CD4-positive, CD25-positive, alpha-beta regulatory T cell (primary cell): ENCODE results near the gene RBP3. TPM values are rescaled to one million over a fixed set of nuclear protein-coding genes. Genes with fewer than 3 reads are reported as not detected.
"Not testable (repeated sequence)": the region's sequence is repeated elsewhere in the genome, so short reads cannot be mapped to it uniquely, and the experiment has no call there.

Experiments
- ATAC-seq, 2 donors: fragments of 150-1000 bp; cut with Tn5 transposase; one replicate each; pipeline ENCODE4 v1.10.0; 2021; ENCODE audit warnings: low read depth in 2 of 2, moderate number of reproducible peaks in 2 of 2, moderate library complexity in 1 of 2
- DNase-seq, 3 donors: peaks; one replicate each; pipeline versions ENCODE4 v3.0.0 to v3.0.0-alpha.2; 2012 to 2022; ENCODE audit warnings: mixed read lengths in 1 of 3
- H3K27ac ChIP-seq: one replicate; pipeline ENCODE4 v1.7.0; 2013; ENCODE audit warnings: mild to moderate bottlenecking, low read length; ENCODE audit not compliant: insufficient read depth, poor library complexity, severe bottlenecking
- H3K27me3 ChIP-seq: one replicate; pipeline ENCODE4 v1.7.0; 2013; ENCODE audit warnings: low read length; ENCODE audit not compliant: control insufficient read depth, insufficient read depth
- H3K36me3 ChIP-seq: one replicate; pipeline ENCODE4 v1.7.0; 2013; ENCODE audit warnings: mild to moderate bottlenecking, low read length, moderate library complexity; ENCODE audit not compliant: control insufficient read depth, insufficient read depth
- H3K4me1 ChIP-seq: 2 replicates; pipeline ENCODE4 v1.7.0; 2013; ENCODE audit warnings: mild to moderate bottlenecking, low read length; ENCODE audit not compliant: insufficient read depth, control insufficient read depth, poor library complexity, severe bottlenecking
- H3K4me3 ChIP-seq: one replicate; pipeline ENCODE4 v1.7.0; 2013; ENCODE audit warnings: low read depth, mild to moderate bottlenecking, low read length, moderate library complexity
- H3K9me3 ChIP-seq, 2 experiments: 1 replicate in 1 of 2; 2 replicates in 1 of 2; pipeline ENCODE4 v1.7.0; 2013; ENCODE audit warnings: low read length in 2 of 2, mild to moderate bottlenecking in 1 of 2, moderate library complexity in 1 of 2; ENCODE audit not compliant: control insufficient read depth in 2 of 2
- H3K27ac Mint-ChIP-seq, 3 donors: one replicate each; pipeline ENCODE4 v1.8.0; 2020 to 2022; ENCODE audit warnings: mild to moderate bottlenecking in 3 of 3, mixed read lengths in 3 of 3, moderate library complexity in 2 of 3
- H3K27me3 Mint-ChIP-seq: one replicate; pipeline ENCODE4 v1.8.0; 2022; ENCODE audit warnings: mild to moderate bottlenecking, mixed read lengths
- H3K36me3 Mint-ChIP-seq: one replicate; pipeline ENCODE4 v1.8.0; 2020; ENCODE audit warnings: mixed read lengths
- H3K4me1 Mint-ChIP-seq, 4 donors: one replicate each; pipeline ENCODE4 v1.8.0; 2020 to 2022; ENCODE audit warnings: mixed read lengths in 4 of 4, mild to moderate bottlenecking in 1 of 4
- H3K4me3 Mint-ChIP-seq, 4 donors: one replicate each; pipeline ENCODE4 v1.8.0; 2020 to 2022; ENCODE audit warnings: mild to moderate bottlenecking in 4 of 4, mixed read lengths in 4 of 4, moderate library complexity in 3 of 4
- H3K9me3 Mint-ChIP-seq, 7 donors: one replicate each; pipeline ENCODE4 v1.8.0; 2020 to 2022; ENCODE audit warnings: mixed read lengths in 7 of 7, mild to moderate bottlenecking in 3 of 7, moderate library complexity in 2 of 7
- polyA plus RNA-seq, 4 donors: library from polyadenylated mRNA; unstranded; fragments of 300-500 nt; fragmentation: Illumina TruSeq; gene quantifications; one replicate each; pipeline ENCODE4 v1.2.3, GENCODE V29; 2021
- total RNA-seq: library from RNA; stranded (reverse); gene quantifications from one replicate; pipeline ENCODE4 v1.2.3, GENCODE V29; 2022

RBP3 gene
- total and polyA plus RNA-seq, 5 donors from 2014 or later, result not detected

DNA sequence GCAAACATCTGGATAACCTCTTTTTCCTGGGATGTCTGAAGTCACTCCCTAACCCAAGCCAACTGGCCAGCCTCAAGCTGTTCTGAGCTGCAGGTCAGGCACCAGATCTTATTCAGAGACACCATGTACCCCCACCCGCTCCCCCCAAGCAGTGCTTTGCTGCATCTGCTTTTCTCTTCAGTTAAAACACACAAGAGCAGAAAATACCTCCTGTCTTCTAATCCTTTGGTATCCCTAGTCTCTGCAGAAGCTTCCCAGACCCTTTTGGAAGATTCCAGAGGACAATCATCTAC, 32.9 kb downstream of the RBP3 start:
- peaks cover 0 to 3% of the 10 kb centered on the region in 2 experiments for H3K9me3 ChIP-seq
- no peak overlapping the region for H3K27ac ChIP-seq
- Mint-ChIP-seq H3K36me3 (no peaks in the 10 kb centered on the region), H3K4me1 (peaks cover 5 to 12% (median 9%) of the 10 kb centered on the region in 4 donors), H3K27ac (no peak overlapping the region), H3K4me3 (no peak overlapping the region), H3K9me3 (peaks cover 0 to 9% (median 1%) of the 10 kb centered on the region in 7 donors), H3K27me3 (peaks cover 53% of the 10 kb centered on the region)
- peaks cover 17% of the 10 kb centered on the region for H3K27me3 ChIP-seq
- ATAC-seq (no peak), DNase-seq (no peak)
- H3K4me1 ChIP-seq, result peaks cover 8% of the 10 kb centered on the region
- no peaks in the 10 kb centered on the region for H3K36me3 ChIP-seq
- H3K4me3 ChIP-seq, result no peak overlapping the region

DNA sequence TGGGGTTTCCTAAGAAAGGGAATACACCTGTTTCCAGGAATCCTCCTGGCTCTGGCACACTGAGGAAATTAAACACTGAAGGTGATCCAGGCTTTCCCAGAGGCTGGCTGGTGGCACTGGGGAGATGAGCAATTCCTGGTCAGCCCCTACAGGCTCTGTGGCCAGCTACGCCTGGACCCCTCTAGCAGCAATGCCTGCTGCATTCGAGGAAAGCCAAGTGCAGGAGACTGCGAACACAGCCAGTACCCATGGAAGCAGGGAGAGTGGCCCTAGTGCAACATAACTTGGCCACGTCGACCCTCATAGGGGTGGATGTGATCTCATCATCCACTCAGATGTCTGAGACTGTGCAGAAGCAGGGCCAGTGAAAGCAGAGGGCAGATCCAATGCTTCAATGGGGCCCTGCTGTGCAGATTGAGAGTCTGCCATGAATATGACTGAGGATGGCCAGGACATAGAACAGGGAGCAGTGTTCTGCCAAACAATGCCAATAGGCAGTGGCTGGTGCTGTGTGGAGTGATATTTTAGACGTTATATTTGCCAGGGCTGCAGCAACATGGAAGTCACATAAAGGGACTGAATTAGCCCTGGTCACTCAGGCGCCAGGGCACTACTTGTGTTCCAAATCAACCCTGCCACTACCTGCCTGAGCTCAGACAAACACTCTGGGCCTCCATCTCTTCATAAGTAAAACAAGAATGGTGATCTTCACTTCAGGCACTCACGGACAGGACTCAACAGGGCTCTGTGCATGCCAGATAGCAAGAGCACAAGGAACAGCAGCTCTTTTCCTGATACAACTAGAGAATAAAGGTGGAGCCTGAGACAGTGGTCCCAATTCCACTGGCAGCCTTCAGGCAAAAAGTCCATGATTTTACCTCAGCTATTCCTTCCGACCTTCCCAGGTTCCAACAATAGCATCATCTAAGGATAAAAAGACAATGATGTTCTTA, 33.5 kb downstream of the RBP3 start:
- H3K4me3 ChIP-seq, result no peak overlapping the region
- peaks cover 0 to 3% of the 10 kb centered on the region in 2 experiments for H3K9me3 ChIP-seq
- Mint-ChIP-seq H3K27ac (no peak overlapping the region), H3K4me1 (peaks cover 5 to 12% (median 9%) of the 10 kb centered on the region in 4 donors), H3K4me3 (no peak overlapping the region), H3K9me3 (peaks cover 0 to 9% (median 1%) of the 10 kb centered on the region in 7 donors), H3K36me3 (no peaks in the 10 kb centered on the region), H3K27me3 (peaks cover 53% of the 10 kb centered on the region)
- H3K4me1 ChIP-seq, result peaks cover 8% of the 10 kb centered on the region
- ATAC-seq, result no peak
- peaks cover 16% of the 10 kb centered on the region for H3K27me3 ChIP-seq
- no peak overlapping the region for H3K27ac ChIP-seq
- DNase-seq, result no peak
- H3K36me3 ChIP-seq, result no peaks in the 10 kb centered on the region

DNA sequence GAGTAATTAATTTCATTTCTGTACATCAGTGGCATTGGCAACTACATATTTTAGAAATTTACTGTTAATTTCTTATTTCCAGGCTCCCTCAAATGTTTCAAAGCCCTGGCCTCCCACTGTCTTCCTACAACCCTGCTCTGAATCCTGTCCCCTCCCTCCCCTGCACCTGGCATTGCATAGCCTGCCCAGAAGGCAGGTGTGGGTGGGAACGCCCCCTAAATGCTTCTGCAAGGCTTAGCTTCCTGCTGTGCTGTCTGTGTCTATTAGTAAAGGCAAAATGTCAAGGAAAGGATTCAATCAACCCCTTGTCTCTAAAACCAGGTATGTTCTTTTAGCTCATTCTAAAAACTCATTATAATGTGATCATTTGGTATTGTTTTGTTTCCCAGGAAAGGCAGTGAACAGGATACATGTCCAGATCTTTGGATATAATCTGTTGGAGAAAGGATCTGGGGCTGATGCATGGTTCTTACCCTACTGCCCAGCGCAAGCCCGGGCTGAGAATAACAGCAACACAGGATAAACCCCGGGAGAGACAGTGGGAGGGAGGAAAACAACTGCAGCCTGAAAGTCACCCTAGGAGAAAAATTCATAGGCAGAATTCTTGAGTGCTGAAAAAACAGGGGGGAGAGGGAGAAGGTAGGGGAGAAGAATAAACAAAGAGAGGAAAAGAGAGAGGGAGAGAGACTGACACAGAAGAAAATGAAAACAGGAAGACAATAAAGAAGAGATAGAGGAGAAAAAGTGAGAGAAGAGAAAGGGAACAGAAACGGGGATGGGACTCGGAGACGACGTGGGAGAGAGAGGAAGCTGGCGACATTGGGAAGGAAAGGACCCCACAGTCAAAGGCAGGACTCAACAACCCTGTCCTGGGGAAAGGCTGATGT, 35.3 kb downstream of the RBP3 start:
- DNase-seq (no peak), ATAC-seq (no peak)
- peaks cover 0 to 15% (median 1%) of the 10 kb centered on the region in 7 donors for H3K9me3 Mint-ChIP-seq
- Histone ChIP-seq H3K27ac (no peak overlapping the region), H3K4me1 (peaks cover 8% of the 10 kb centered on the region), H3K27me3 (peaks cover 14% of the 10 kb centered on the region), H3K9me3 (peaks cover 0 to 3% of the 10 kb centered on the region in 2 experiments), H3K4me3 (no peak overlapping the region), H3K36me3 (no peaks in the 10 kb centered on the region)
- H3K27me3 Mint-ChIP-seq, result peaks cover 60% of the 10 kb centered on the region
- H3K36me3 Mint-ChIP-seq, result no peaks in the 10 kb centered on the region
- peak overlapping the region; percentile 53 to 89 (median 86) for H3K4me3 Mint-ChIP-seq
- H3K27ac Mint-ChIP-seq, result peak overlapping the region in 1 of 3 donors; percentile 45
- peaks cover 3 to 12% (median 9%) of the 10 kb centered on the region in 4 donors for H3K4me1 Mint-ChIP-seq

DNA sequence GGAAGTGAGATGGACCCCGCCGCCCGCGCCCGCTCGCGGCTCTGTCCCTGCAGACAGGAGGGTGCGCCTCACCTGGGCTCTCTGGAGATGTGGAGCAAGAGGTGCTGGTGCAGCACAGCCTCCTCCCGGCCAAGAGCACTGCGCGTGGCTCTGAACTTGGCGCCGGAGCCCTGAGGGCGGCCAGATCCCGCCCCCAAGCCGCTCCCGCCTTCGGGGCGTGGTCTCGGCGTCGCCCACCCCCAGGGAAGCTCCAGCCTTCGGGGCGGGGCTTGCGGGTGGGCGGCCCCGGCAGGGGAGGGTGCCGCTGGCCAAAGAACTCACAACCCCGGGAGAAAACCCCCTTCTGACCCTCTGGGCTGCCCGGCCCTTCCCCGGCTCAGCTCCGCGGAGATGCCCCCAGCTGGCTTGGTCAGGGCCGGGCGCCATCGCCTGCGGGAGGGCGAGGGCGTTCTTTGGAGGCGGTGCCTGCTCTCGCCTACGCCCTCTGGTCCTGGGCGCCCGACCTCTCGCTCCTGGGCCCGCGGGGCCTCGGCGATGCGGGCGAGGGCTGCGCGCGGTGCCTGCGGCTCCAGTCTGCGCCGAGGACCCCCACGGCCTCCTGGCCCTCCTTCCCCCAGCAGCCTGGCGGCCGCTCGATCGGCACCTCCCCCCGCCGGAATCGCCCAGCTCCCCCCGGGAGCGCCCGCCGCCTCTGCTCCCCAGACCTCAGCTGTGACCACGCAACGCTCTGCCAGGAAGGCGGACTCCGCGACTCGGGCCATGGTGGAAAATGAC, 36.2 kb downstream of the RBP3 start, which contains the start of gene ZNF488:
ZNF488 (minus strand) TSS at position 146 of the 774 bp plus-strand sequence. CDS start 15,464 bp downstream, outside the sequence.
- Histone ChIP-seq H3K4me3 (peak within 1 kb of the TSS; percentile 7), H3K36me3 (no peaks in the 10 kb centered on the region), H3K9me3 (peaks cover 0 to 3% of the 10 kb centered on the region in 2 experiments), H3K27ac (no peak within 1 kb of the TSS), H3K4me1 (peaks cover 8% of the 10 kb centered on the region), H3K27me3 (peaks cover 14% of the 10 kb centered on the region)
- DNase-seq (peak; percentile 30 to 74 (median 48)), ATAC-seq (peak; percentile 66 to 68)
- peaks cover 56% of the 10 kb centered on the region for H3K27me3 Mint-ChIP-seq
- H3K4me3 Mint-ChIP-seq, result peak within 1 kb of the TSS; percentile 85 to 92 (median 90)
- H3K36me3 Mint-ChIP-seq, result no peaks in the 10 kb centered on the region
- H3K4me1 Mint-ChIP-seq, result peaks cover 3 to 12% (median 9%) of the 10 kb centered on the region in 4 donors
- H3K27ac Mint-ChIP-seq, result peak within 1 kb of the TSS in 1 of 3 donors; percentile 45
- H3K9me3 Mint-ChIP-seq, result peaks cover 0 to 15% (median 2%) of the 10 kb centered on the region in 7 donors

DNA sequence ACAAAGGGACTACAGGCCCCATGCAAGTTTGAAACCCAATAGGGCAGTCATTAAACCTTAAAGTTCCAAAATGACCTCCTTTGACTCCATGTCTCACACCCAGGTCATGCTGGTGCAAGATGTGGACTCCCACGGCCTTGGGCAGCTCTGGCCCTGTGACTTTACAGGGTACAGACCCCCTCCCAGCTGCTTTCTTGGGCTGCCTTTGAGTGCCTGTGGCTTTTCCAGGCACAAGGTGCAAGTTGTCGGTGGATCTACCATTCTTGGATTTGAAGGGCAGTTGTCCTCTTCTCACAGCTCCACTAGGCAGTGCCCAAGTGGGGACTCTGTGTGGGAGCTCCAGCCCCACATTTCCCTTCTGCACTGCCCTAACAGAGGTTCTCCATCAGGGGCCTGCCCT, 37.9 kb downstream of the RBP3 start:
- not testable (repeated sequence) for H3K4me1 ChIP-seq, DNase-seq, H3K36me3 ChIP-seq, H3K36me3 Mint-ChIP-seq, H3K4me3 Mint-ChIP-seq, H3K9me3 ChIP-seq, ATAC-seq, H3K27ac Mint-ChIP-seq, H3K4me3 ChIP-seq, H3K27ac ChIP-seq
- Mint-ChIP-seq H3K27me3 (peaks cover 48% of the 10 kb centered on the region), H3K9me3 (peaks cover 0 to 15% (median 2%) of the 10 kb centered on the region in 7 donors), H3K4me1 (peaks cover 3 to 12% (median 9%) of the 10 kb centered on the region in 4 donors)
- peaks cover 16% of the 10 kb centered on the region for H3K27me3 ChIP-seq

DNA sequence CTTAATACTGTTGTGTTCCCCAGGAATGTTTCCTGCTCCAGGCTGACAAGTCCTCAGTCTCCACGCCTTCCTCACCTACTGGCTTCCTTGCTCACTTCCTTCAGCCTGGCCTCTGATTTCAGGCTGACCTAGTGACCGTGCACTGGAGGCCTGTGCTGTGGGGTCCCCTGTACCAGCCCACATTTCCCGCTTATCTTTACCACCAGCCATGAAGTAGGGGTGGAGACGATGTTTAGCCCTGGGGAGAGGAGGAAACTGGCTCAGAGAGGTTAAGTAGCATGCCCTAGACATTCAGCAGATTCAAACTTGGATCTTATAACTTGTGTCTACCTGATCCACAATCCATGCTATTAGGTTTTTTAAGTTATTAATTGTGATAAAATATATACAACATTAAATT, 40.7 kb downstream of the RBP3 start:
- DNase-seq, result no peak
- Mint-ChIP-seq H3K27me3 (peaks cover 32% of the 10 kb centered on the region), H3K4me3 (no peak overlapping the region), H3K27ac (no peak overlapping the region), H3K4me1 (peaks cover 2 to 5% (median 4%) of the 10 kb centered on the region in 4 donors), H3K9me3 (peaks cover 0 to 15% (median 1%) of the 10 kb centered on the region in 7 donors), H3K36me3 (no peaks in the 10 kb centered on the region)
- H3K36me3 ChIP-seq, result no peaks in the 10 kb centered on the region
- H3K27ac ChIP-seq, result no peak overlapping the region
- peaks cover 7% of the 10 kb centered on the region for H3K4me1 ChIP-seq
- peaks cover 9% of the 10 kb centered on the region for H3K27me3 ChIP-seq
- H3K9me3 ChIP-seq, result peaks cover 0 to 3% of the 10 kb centered on the region in 2 experiments
- ATAC-seq, result no peak
- no peak overlapping the region for H3K4me3 ChIP-seq

DNA sequence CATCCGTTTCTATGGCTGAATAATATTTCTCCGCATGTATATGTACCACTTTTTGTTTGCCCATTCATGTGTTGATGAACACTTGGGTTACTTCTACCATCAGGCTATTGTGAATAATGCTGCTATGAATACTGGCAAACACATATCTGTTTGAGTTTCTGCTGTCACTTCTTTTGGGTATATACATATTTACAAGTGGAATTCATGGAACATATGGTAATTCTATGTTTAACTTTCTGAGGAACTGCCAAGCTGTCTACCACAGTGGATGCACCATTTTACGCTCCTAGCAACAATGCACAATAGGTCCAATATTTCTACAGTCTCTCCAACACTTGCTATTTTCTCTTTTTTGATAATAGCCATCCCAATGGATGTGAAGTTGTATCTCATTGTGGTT, 41.5 kb downstream of the RBP3 start:
- Histone ChIP-seq H3K27ac (no peak overlapping the region), H3K9me3 (peaks cover 0 to 3% of the 10 kb centered on the region in 2 experiments), H3K36me3 (no peaks in the 10 kb centered on the region), H3K27me3 (peaks cover 11% of the 10 kb centered on the region), H3K4me1 (no peaks in the 10 kb centered on the region), H3K4me3 (no peak overlapping the region)
- Mint-ChIP-seq H3K27ac (no peak overlapping the region), H3K9me3 (peaks cover 0 to 15% (median 1%) of the 10 kb centered on the region in 7 donors), H3K27me3 (peaks cover 38% of the 10 kb centered on the region), H3K4me3 (no peak overlapping the region), H3K36me3 (no peaks in the 10 kb centered on the region), H3K4me1 (peaks cover 0 to 4% (median 3%) of the 10 kb centered on the region in 4 donors)
- DNase-seq, result no peak
- ATAC-seq, result no peak
